Fibroblast of lung (primary cell): ENCODE results near the gene PSMC1. TPM values are rescaled to one million over a fixed set of nuclear protein-coding genes. Genes with fewer than 3 reads are reported as not detected.

ENCODE experiments used
- DNase-seq, 2 donors: peaks; one replicate each; pipeline versions ENCODE4 v3.0.0 to v3.0.0-alpha.2; 2010; ENCODE audit warnings: low read depth in 2 of 2
- H2AFZ ChIP-seq: 2 replicates; pipeline ENCODE4 v1.5.1; 2012; ENCODE audit warnings: low read length, control low read depth, inconsistent platforms
- H3K27ac ChIP-seq: 2 replicates; pipeline ENCODE4 v1.5.1; 2011; ENCODE audit warnings: low read length, control low read depth; ENCODE audit not compliant: insufficient read depth
- H3K27me3 ChIP-seq: 2 replicates; pipeline ENCODE4 v1.5.1; 2011; ENCODE audit warnings: mild to moderate bottlenecking, low read length; ENCODE audit not compliant: control insufficient read depth, insufficient read depth
- H3K36me3 ChIP-seq: 2 replicates; pipeline ENCODE4 v1.5.1; 2011; ENCODE audit warnings: low read length; ENCODE audit not compliant: control insufficient read depth, insufficient read depth
- H3K4me1 ChIP-seq: 2 replicates; pipeline ENCODE4 v1.5.1; 2011; ENCODE audit warnings: low read length; ENCODE audit not compliant: control insufficient read depth, insufficient read depth; ENCODE audit errors: extremely low read depth
- H3K4me2 ChIP-seq: 2 replicates; pipeline ENCODE4 v1.5.1; 2011; ENCODE audit warnings: low read length, control low read depth; ENCODE audit not compliant: insufficient read depth; ENCODE audit errors: extremely low read depth
- H3K4me3 ChIP-seq, 4 experiments: fragments of 200-600 bp in 1 of 4; sonication (generic) in 1 of 4; replicated peaks in 1 of 4; 2 replicates each; pipeline ENCODE4 v1.5.1; 2011 to 2016; ENCODE audit warnings: low read length in 4 of 4, low read depth in 3 of 4, mild to moderate bottlenecking in 3 of 4, control low read depth in 2 of 4, inconsistent platforms in 1 of 4, mixed read lengths in 1 of 4; ENCODE audit not compliant: insufficient read depth in 1 of 4; ENCODE audit errors: control extremely low read depth in 1 of 4
- H3K79me2 ChIP-seq: 2 replicates; pipeline ENCODE4 v1.5.1; 2012; ENCODE audit warnings: mild to moderate bottlenecking, low read length, inconsistent platforms; ENCODE audit not compliant: control insufficient read depth, insufficient read depth
- H3K9ac ChIP-seq: 2 replicates; pipeline ENCODE4 v1.5.1; 2011; ENCODE audit warnings: mild to moderate bottlenecking, low read length, control low read depth; ENCODE audit not compliant: insufficient read depth
- H3K9me3 ChIP-seq: 2 replicates; pipeline ENCODE4 v1.5.1; 2012; ENCODE audit warnings: low read depth, low read length; ENCODE audit not compliant: control insufficient read depth, insufficient read depth
- H4K20me1 ChIP-seq: 2 replicates; pipeline ENCODE4 v1.5.1; 2011; ENCODE audit warnings: low read length; ENCODE audit not compliant: control insufficient read depth, insufficient read depth; ENCODE audit errors: extremely low read depth
- CTCF ChIP-seq, 2 donors: IDR thresholded peaks in 1 of 2; conservative IDR thresholded peaks in 1 of 2; 1 replicate in 1 of 2; 2 replicates in 1 of 2; pipeline ENCODE4 v1.5.1; 2011 to 2012; ENCODE audit warnings: low read length in 2 of 2, control low read depth in 1 of 2, inconsistent platforms in 1 of 2, low read depth in 1 of 2, mild to moderate bottlenecking in 1 of 2
- EZH2 ChIP-seq: IDR thresholded peaks from 2 replicates; pipeline ENCODE4 v1.5.1; 2012; ENCODE audit warnings: low read length, control low read depth, mild to moderate bottlenecking; ENCODE audit errors: missing control alignments
- polyA plus RNA-seq, 2 donors: library from polyadenylated mRNA; depleted of rRNA in 1 of 2; stranded (reverse) in 1 of 2; unstranded in 1 of 2; fragments of >200 nt; gene quantifications; 2 replicates each; pipeline ENCODE4 v1.2.1, GENCODE V29; 2011 to 2012; ENCODE audit warnings: missing spikeins in 1 of 2
- total RNA-seq: library from RNA; depleted of rRNA; stranded (reverse); fragments of >200 nt; gene quantifications from 2 replicates; pipeline ENCODE4 v1.2.1, GENCODE V29; 2014

Gene PSMC1
- total and polyA plus RNA-seq, 2 donors (not counting 1 experiment from before 2014, with no cell fraction given): 112 to 274 TPM

GRCh38 chr14:90275820-90276219, 19.5 kb downstream of the PSMC1 start:
- H3K79me2 ChIP-seq: no peaks in the 10 kb centered on the region
- no peaks in the 10 kb centered on the region for H3K9me3 ChIP-seq
- no peaks in the 10 kb centered on the region for H3K27me3 ChIP-seq
- peaks cover 5% of the 10 kb centered on the region for H3K4me1 ChIP-seq
- no peak overlapping the region for H2AFZ ChIP-seq
- peak overlapping the region; percentile 8 for H3K27ac ChIP-seq
- peaks cover 14% of the 10 kb centered on the region for H3K36me3 ChIP-seq
- H4K20me1 ChIP-seq: no peaks in the 10 kb centered on the region
- TF ChIP-seq CTCF (conservative IDR thresholded peaks at IDR 0.05 in 1 of 2, IDR thresholded peaks at IDR 0.05 in 1 of 2; ENCODE audit: low read depth in 1 of 2, low read length in 2 of 2) (no peak), EZH2 (no peak)
- peak in 1 of 2 donors; percentile 85 for DNase-seq
- no peak overlapping the region for H3K4me3 ChIP-seq
- no peak overlapping the region for H3K4me2 ChIP-seq
- H3K9ac ChIP-seq: no peak overlapping the region

DNA sequence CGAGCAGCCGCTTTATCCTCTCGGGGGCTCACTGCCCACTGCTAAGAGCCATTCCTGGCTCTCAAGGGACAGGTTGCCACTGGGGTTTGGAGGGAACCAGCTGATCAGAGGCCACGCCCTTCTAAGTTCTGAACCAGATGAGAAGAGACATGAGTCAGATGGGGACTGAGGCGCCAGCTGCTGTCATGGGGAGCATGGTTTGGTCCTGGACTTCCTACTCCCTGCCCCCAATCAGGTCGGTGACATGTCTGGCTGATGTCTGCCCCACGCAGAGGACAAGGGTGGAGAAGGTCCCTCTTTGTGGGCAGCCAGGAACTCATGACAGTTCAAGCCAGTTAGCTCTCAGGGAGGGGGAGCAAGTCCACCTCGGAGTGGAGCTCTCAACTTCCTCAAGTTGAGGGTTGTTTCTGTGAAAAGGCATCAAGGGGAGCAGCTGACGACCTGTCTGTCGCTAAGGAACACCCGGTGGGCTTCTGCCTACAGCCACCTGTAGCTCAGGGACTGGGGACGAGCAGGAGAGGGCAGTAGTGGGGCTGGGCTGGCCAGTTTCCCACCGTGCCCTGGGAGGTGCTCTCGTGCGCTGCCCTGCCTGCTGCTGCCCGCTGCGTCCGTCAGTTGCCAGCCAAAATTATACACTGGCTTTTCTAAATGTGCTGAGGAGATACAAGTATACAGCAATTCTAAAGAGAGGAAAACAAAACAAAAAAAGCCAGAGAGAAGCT, 20.5 kb downstream of the PSMC1 start:
- Histone ChIP-seq H3K9ac (no peak overlapping the region), H2AFZ (no peak overlapping the region), H3K79me2 (no peaks in the 10 kb centered on the region), H4K20me1 (no peaks in the 10 kb centered on the region), H3K36me3 (peaks cover 14% of the 10 kb centered on the region), H3K4me3 (no peak overlapping the region), H3K27me3 (no peaks in the 10 kb centered on the region), H3K27ac (no peak overlapping the region), H3K4me1 (peaks cover 13% of the 10 kb centered on the region), H3K9me3 (no peaks in the 10 kb centered on the region), H3K4me2 (no peak overlapping the region)
- peak in 1 of 2 donors; percentile 48 for DNase-seq
- no peak for TF ChIP-seq EZH2
- no peak for TF ChIP-seq CTCF (conservative IDR thresholded peaks at IDR 0.05 in 1 of 2, IDR thresholded peaks at IDR 0.05 in 1 of 2; ENCODE audit: low read depth in 1 of 2, low read length in 2 of 2)

DNA sequence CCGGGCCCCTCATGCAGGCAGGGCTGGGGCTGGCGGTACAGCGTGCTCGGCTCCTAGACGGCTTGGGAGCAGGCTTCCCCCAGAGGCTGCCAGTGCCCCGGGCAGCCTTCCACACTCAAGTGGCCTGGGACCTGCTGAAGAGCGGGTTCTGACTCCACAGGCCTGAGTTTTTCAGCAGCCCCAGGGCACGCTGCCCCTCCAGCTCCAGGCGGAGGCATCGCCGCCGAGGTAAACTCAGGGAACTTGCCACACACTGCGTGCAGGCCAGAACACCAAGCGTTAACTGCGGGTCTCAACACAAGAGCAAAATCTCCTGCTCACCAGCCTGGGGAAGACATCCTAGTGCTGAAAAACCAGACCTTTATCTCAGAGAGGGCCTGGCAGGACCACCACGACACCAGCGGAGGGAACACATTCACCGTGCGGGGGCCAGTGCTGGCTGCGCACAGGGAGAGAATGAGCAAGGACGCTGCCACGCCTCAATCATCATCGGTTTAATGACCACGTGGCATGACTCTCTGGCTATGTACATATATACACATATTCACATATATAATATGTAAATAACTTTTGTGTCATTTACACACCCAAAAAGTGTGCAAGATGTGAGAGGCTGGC, 21.3 kb downstream of the PSMC1 start:
- H4K20me1 ChIP-seq: no peaks in the 10 kb centered on the region

More for the DNA sequence above, 21.3 kb downstream of the PSMC1 start:
- Histone ChIP-seq H3K4me2 (no peak overlapping the region), H3K79me2 (no peaks in the 10 kb centered on the region), H3K4me1 (peaks cover 16% of the 10 kb centered on the region), H3K9ac (no peak overlapping the region), H3K36me3 (peaks cover 14% of the 10 kb centered on the region), H3K27ac (no peak overlapping the region), H3K9me3 (no peaks in the 10 kb centered on the region), H3K27me3 (no peaks in the 10 kb centered on the region), H2AFZ (no peak overlapping the region), H3K4me3 (no peak overlapping the region)
- no peak for DNase-seq
- TF ChIP-seq EZH2: no peak
- no peak for TF ChIP-seq CTCF (conservative IDR thresholded peaks at IDR 0.05 in 1 of 2, IDR thresholded peaks at IDR 0.05 in 1 of 2; ENCODE audit: low read depth in 1 of 2, low read length in 2 of 2)
